ENCODE data around the gene METTL15.

Gene METTL15

DNA sequence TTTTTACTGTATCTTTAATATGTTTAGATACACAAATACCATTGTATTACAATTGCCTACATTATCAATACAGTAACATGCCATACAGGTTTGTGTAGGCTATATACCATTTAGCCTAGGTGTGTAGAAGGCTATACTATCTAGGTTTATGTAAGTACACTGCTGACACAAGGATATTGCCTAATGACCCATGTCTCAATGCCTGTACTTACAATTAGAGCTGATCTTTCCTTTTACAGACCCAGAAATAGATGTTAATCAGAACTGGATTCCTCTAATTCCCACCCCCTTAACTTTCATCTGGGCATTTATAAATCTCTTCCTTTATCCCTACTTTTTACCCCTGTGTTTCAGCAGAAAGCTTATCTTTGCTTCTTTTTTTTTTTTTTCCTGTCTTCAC lies 229.5 kb downstream of the METTL15 start:
- H3K9me3 ChIP-seq (replicated peaks in 1 of 11), result peaks cover 0 to 12% (median 6%) of the 10 kb centered on the region in 11 experiments; a peak in 13 of 22 replicates
- H4K20me1 ChIP-seq, result no peaks in the 10 kb centered on the region
- H3K36me3 ChIP-seq, result no peaks in the 10 kb centered on the region
- H3K4me3 ChIP-seq, result no peak overlapping the region
- no peak overlapping the region for H3K4me2 ChIP-seq
- H3K27ac ChIP-seq, result no peak overlapping the region
- H3K4me1 ChIP-seq, result no peaks in the 10 kb centered on the region
- no peak overlapping the region for H3K9ac ChIP-seq
- no peak for TF ChIP-seq Cebpa-rat (IDR thresholded peaks at IDR 0.05)
- H3K27me3 ChIP-seq, result no peaks in the 10 kb centered on the region

DNA sequence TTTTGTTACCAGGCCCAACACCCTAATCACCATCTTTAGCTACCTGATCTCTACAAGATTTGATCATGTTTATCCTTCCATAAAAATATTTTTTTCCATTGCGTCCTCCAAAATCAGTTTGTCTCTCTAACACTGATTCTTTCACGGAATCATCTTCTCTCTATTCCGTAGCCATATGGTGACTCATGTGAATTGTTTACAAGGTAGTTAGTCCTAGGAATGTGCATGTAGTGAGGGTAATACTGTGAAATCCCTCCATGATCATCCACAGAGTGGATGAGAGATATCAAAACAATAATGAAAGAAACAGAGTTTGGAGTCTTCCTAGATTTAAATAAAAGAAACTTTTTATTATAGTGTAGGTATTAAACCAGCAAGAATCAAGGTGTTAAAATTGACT lies 230.2 kb downstream of the METTL15 start:
- H4K20me1 ChIP-seq, result no peaks in the 10 kb centered on the region
- no peak for TF ChIP-seq Cebpa-rat (IDR thresholded peaks at IDR 0.05)
- H3K27me3 ChIP-seq, result no peaks in the 10 kb centered on the region
- peaks cover 0 to 4% (median 0%) of the 10 kb centered on the region in 10 experiments; a peak in 4 of 20 replicates for H3K4me1 ChIP-seq
- H3K4me2 ChIP-seq, result no peak overlapping the region
- no peak overlapping the region for H3K27ac ChIP-seq
- no peak overlapping the region for H3K4me3 ChIP-seq
- no peaks in the 10 kb centered on the region for H3K36me3 ChIP-seq
- peaks cover 0 to 12% (median 6%) of the 10 kb centered on the region in 11 experiments; a peak in 13 of 22 replicates for H3K9me3 ChIP-seq (replicated peaks in 1 of 11)
- no peak overlapping the region for H3K9ac ChIP-seq

DNA sequence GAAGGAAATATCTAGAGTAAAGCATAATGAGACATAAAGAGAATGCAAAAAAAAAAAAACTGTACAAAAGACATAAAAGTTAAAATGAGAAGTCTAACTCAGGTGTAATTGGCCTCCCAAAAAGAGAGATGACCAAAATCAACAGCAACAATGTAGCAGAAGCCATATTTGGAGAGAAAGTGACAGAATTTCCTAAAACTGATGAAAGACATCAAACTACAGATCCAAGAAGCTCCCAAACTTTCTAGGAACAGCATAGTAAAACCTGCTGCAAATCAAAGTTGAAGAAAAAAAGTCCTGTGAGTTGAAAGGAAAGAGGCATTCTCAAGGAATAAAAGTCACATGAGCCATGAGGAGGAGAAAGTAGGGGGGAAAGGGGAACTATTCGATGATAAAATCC lies 231.3 kb downstream of the METTL15 start:
- Histone ChIP-seq H3K27me3 (no peaks in the 10 kb centered on the region), H3K4me3 (no peak overlapping the region), H3K4me2 (no peak overlapping the region), H3K9me3 (replicated peaks in 1 of 11) (peaks cover 0 to 12% (median 6%) of the 10 kb centered on the region in 11 experiments; a peak in 13 of 22 replicates), H3K27ac (no peak overlapping the region), H4K20me1 (no peaks in the 10 kb centered on the region), H3K36me3 (no peaks in the 10 kb centered on the region), H3K9ac (no peak overlapping the region), H3K4me1 (peaks cover 0 to 7% (median 0%) of the 10 kb centered on the region in 10 experiments; a peak in 4 of 20 replicates)
- no peak for TF ChIP-seq Cebpa-rat (IDR thresholded peaks at IDR 0.05)

DNA sequence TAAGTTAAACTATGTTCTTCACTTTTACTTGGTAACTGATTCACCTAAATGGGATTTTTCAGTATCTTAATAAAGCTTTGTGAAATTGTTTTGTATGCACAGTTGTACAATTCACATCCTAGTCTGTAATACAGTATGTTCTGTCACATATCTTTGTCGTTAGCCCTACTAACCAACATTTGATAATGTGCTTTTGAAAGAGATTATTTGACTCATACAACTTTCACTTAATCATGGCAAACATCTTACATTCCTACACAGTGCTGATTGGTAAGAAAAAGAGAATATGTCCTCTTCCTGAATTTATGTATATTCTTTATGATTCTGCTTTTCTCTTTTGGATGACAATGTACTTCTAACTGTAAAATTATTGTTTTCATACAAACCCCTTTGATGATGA lies 234.5 kb downstream of the METTL15 start:
- Histone ChIP-seq H4K20me1 (no peaks in the 10 kb centered on the region), H3K4me2 (no peak overlapping the region), H3K4me3 (no peak overlapping the region), H3K9me3 (replicated peaks in 1 of 11) (peaks cover 0 to 12% (median 6%) of the 10 kb centered on the region in 11 experiments; a peak in 13 of 22 replicates), H3K4me1 (peaks cover 0 to 7% (median 0%) of the 10 kb centered on the region in 10 experiments; a peak in 4 of 20 replicates), H3K9ac (no peak overlapping the region), H3K36me3 (no peaks in the 10 kb centered on the region), H3K27ac (no peak overlapping the region), H3K27me3 (no peaks in the 10 kb centered on the region)
- no peak for TF ChIP-seq Cebpa-rat (IDR thresholded peaks at IDR 0.05)

DNA sequence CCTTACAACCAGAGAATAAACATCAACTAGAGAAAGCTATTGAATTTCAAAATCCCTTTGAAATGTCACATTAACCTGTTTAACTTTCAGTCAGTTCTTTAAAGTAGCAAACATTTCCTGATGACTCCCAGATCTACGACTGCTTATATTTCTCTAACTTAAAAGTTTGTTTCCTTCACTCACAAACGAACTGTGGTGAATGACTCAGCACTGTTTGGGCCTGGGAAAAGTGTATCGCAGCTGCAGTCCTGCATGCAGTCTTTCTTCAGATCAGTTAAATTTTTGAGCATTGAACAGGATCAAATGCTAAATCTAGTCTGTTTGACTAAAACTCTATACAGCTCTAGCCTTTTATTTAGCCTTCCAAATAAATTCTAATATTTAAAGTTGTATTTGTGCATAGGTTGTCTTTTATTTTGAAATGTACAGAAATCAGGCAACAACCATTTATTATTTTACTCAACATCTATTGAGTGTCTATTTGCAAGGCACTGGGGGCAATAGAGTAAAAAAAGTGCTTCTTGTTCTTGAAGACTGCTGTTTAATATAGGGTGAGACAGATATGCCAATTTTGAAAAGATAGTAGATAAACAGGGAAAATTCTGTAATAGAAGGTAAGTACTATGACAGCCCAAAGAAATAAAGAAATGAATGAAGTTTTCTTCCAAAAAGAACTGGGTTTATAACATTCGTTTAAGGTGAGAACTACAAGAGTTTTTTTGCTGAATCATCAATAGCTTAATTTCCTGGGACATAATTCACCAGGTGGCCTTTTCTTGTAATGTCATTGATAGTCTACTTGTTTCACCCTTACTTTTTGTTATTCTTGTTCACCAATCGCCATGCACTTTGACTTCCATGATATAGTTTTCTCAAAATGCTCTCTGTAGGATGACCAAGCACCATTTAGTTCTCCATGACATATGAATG lies 235.4 kb downstream of the METTL15 start:
- no peaks in the 10 kb centered on the region for H3K36me3 ChIP-seq
- no peak overlapping the region for H3K4me3 ChIP-seq
- no peaks in the 10 kb centered on the region for H4K20me1 ChIP-seq
- no peak overlapping the region for H3K9ac ChIP-seq
- no peak overlapping the region for H3K4me2 ChIP-seq
- no peak overlapping the region for H3K27ac ChIP-seq
- H3K9me3 ChIP-seq (replicated peaks in 1 of 11), result peaks cover 0 to 12% (median 6%) of the 10 kb centered on the region in 11 experiments; a peak in 13 of 22 replicates
- no peak for TF ChIP-seq Cebpa-rat (IDR thresholded peaks at IDR 0.05)
- H3K27me3 ChIP-seq, result no peaks in the 10 kb centered on the region
- H3K4me1 ChIP-seq, result peaks cover 0 to 7% (median 0%) of the 10 kb centered on the region in 10 experiments; a peak in 4 of 20 replicates

DNA sequence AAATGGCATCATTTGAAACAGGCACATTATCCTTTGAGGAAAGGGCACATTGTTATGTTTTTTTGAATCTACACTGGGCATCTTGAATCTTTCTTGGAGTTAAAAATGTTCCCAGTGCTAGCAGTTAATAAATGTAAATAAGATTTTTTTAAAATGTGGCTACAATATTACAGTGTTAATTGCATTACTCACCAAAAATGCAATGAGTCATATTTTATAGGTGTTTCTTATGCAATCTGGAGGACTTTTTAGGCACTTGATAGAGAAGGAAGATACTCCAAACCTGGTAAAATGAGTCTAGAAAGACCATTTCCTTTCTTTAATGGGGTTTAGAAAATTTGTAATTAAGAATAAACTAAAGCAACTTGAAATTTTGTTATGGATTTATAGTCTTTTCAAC lies 238.0 kb downstream of the METTL15 start:
- Histone ChIP-seq H3K4me3 (no peak overlapping the region), H4K20me1 (no peaks in the 10 kb centered on the region), H3K36me3 (no peaks in the 10 kb centered on the region), H3K9ac (no peak overlapping the region), H3K4me2 (no peak overlapping the region), H3K9me3 (replicated peaks in 1 of 11) (no peaks in the 10 kb centered on the region), H3K27me3 (no peaks in the 10 kb centered on the region), H3K4me1 (peaks cover 0 to 7% (median 0%) of the 10 kb centered on the region in 10 experiments; a peak in 4 of 20 replicates), H3K27ac (no peak overlapping the region)
- TF ChIP-seq Cebpa-rat (IDR thresholded peaks at IDR 0.05), result no peak

DNA sequence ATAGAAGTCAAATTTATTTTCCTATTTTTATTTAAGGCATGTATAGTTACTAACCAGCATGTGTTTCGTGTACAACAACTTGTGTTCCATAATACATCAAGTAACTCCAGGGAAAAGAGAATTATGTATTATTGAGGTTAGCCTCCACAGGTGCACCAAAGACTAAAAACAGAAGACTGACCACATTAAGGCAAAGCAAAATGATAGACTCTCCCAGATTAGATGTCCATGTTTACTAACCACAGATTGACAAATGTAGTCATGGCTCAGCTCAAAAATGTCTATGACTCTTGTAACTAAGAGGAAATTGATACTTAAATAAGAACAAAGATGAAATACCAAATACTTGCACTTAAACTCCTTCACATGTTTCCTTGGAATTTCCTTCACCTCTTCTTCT lies 238.5 kb downstream of the METTL15 start:
- H3K4me3 ChIP-seq, result no peak overlapping the region
- no peaks in the 10 kb centered on the region for H3K36me3 ChIP-seq
- TF ChIP-seq Cebpa-rat (IDR thresholded peaks at IDR 0.05), result no peak
- H4K20me1 ChIP-seq, result no peaks in the 10 kb centered on the region
- H3K9ac ChIP-seq, result no peak overlapping the region
- H3K9me3 ChIP-seq (replicated peaks in 1 of 11), result no peaks in the 10 kb centered on the region
- H3K4me2 ChIP-seq, result no peak overlapping the region
- H3K4me1 ChIP-seq, result peaks cover 0 to 7% (median 0%) of the 10 kb centered on the region in 10 experiments; a peak in 4 of 20 replicates
- no peaks in the 10 kb centered on the region for H3K27me3 ChIP-seq
- no peak overlapping the region for H3K27ac ChIP-seq

DNA sequence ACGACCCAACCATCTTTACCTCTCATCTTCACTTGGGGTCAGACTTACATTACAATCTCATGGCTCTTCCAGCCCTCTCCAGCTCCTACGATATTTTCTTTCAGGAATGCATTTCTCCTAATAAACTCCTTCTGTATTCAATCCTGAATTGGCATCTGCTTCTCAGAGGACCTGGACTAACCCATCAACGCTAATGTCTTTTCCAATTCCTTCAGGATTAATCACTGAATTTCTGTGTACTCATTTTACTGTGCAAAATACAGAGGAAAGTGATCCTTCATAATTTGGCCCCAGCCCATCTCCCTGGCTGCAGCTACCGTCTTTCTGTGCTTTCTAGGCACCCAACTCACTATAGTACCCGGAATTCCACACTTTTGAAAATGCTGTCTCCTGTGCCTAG lies 239.2 kb downstream of the METTL15 start:
- Histone ChIP-seq H3K27me3 (no peaks in the 10 kb centered on the region), H3K4me2 (no peak overlapping the region), H4K20me1 (no peaks in the 10 kb centered on the region), H3K4me3 (no peak overlapping the region), H3K4me1 (peaks cover 0 to 7% (median 0%) of the 10 kb centered on the region in 10 experiments; a peak in 4 of 20 replicates), H3K36me3 (no peaks in the 10 kb centered on the region), H3K9ac (no peak overlapping the region), H3K9me3 (replicated peaks in 1 of 11) (no peaks in the 10 kb centered on the region), H3K27ac (no peak overlapping the region)
- no peak for TF ChIP-seq Cebpa-rat (IDR thresholded peaks at IDR 0.05)

DNA sequence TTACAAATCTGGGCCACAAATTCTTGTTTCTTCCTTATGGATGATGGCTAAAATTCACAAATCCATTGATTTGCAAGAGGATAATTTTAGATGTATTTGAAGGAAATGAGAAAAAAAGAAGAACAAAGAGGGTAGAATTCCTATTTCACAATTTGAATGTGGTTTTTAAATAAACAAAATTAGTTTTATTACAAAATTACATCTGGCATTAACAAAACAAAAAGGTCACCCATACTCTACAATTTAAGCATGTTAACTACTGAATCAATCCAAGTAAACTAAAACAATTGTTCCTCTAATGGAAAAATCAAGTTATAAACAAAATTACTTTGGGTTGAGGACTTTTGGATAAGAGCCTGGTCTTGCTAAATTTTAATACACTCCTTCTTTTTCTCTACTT lies 242.0 kb downstream of the METTL15 start:
- no peaks in the 10 kb centered on the region for H3K4me1 ChIP-seq
- no peak overlapping the region for H3K4me2 ChIP-seq
- TF ChIP-seq Cebpa-rat (IDR thresholded peaks at IDR 0.05), result no peak
- H3K27me3 ChIP-seq, result no peaks in the 10 kb centered on the region
- H3K36me3 ChIP-seq, result no peaks in the 10 kb centered on the region
- H4K20me1 ChIP-seq, result no peaks in the 10 kb centered on the region
- H3K4me3 ChIP-seq, result no peak overlapping the region
- no peak overlapping the region for H3K27ac ChIP-seq
- H3K9me3 ChIP-seq (replicated peaks in 1 of 11), result no peaks in the 10 kb centered on the region
- H3K9ac ChIP-seq, result no peak overlapping the region

All from BLaER1 treated with 17β-estradiol and CSF1 and Interleukin-3, amounts not matched to agents 10 nM and 100 nM (cell line).